ENCODE measurements around the gene MSH5. TPM values are rescaled to one million over a fixed set of nuclear protein-coding genes. Genes with fewer than 3 reads are reported as not detected.

MSH5 gene
- polyA plus RNA-seq, 1 donor from 2014 or later: 7.8 TPM

GRCh38 chr6:31791324-31792089, 51.7 kb downstream of the MSH5 start:
- H3K9ac ChIP-seq (ENCODE audit: low read length): no peak overlapping the region
- H3K9me3 ChIP-seq (ENCODE audit: low read length): no peaks in the 10 kb centered on the region
- H2AFZ ChIP-seq (ENCODE audit: low read depth, low read length): no peak overlapping the region
- H3F3A ChIP-seq (ENCODE audit: insufficient read depth, low read length, poor library complexity, severe bottlenecking): no peaks in the 10 kb centered on the region
- no peak overlapping the region for H3K4me2 ChIP-seq (ENCODE audit: low read length)
- no peak overlapping the region for H3K4me3 ChIP-seq (ENCODE audit: low read length)
- peak; percentile 52 for TF ChIP-seq SMC3 (conservative IDR thresholded peaks at IDR 0.05; ENCODE audit: poor library complexity)
- TF ChIP-seq MXI1 (conservative IDR thresholded peaks at IDR 0.05; ENCODE audit: poor library complexity, severe bottlenecking): no peak
- peak; percentile 66 for TF ChIP-seq CTCF (IDR thresholded peaks at IDR 0.05; ENCODE audit: poor library complexity, severe bottlenecking)
- TF ChIP-seq REST (IDR thresholded peaks at IDR 0.05; ENCODE audit: borderline replicate concordance): no peak
- TF ChIP-seq RAD21 (conservative IDR thresholded peaks at IDR 0.05): no peak
- no peaks in the 10 kb centered on the region for H3K9me2 ChIP-seq (ENCODE audit: insufficient read depth, low read length)
- H3K27ac ChIP-seq (ENCODE audit: low read length): no peak overlapping the region
- H3K27me3 ChIP-seq (ENCODE audit: insufficient read depth, low read depth, low read length): no peaks in the 10 kb centered on the region
- no peaks in the 10 kb centered on the region for H3K36me3 ChIP-seq (ENCODE audit: insufficient read depth, low read length)
- H3K79me2 ChIP-seq (replicated peaks; ENCODE audit: insufficient read depth, low read length): peaks cover 18% of the 10 kb centered on the region
- H4K20me1 ChIP-seq (ENCODE audit: insufficient read depth): no peaks in the 10 kb centered on the region

- H3K4me3 ChIP-seq (ENCODE audit: low read length): no peak overlapping the region
- H3K9me3 ChIP-seq (ENCODE audit: low read length): no peaks in the 10 kb centered on the region
- peaks cover 18% of the 10 kb centered on the region for H3K79me2 ChIP-seq (replicated peaks; ENCODE audit: insufficient read depth, low read length)
- H2AFZ ChIP-seq (ENCODE audit: low read depth, low read length): no peak overlapping the region
- H3F3A ChIP-seq (ENCODE audit: insufficient read depth, low read length, poor library complexity, severe bottlenecking): no peaks in the 10 kb centered on the region
- no peak for TF ChIP-seq SMC3 (conservative IDR thresholded peaks at IDR 0.05; ENCODE audit: poor library complexity)
- no peak for TF ChIP-seq RAD21 (conservative IDR thresholded peaks at IDR 0.05)
- no peak for TF ChIP-seq MXI1 (conservative IDR thresholded peaks at IDR 0.05; ENCODE audit: poor library complexity, severe bottlenecking)
- TF ChIP-seq EZH2 (IDR thresholded peaks at IDR 0.05; ENCODE audit: borderline replicate concordance, insufficient read depth, low read length, poor library complexity, severe bottlenecking): no peak
- TF ChIP-seq CTCF (IDR thresholded peaks at IDR 0.05; ENCODE audit: poor library complexity, severe bottlenecking): no peak
- no peak for TF ChIP-seq TAF1 (IDR thresholded peaks at IDR 0.05; ENCODE audit: low read depth)
- TF ChIP-seq REST (IDR thresholded peaks at IDR 0.05; ENCODE audit: borderline replicate concordance): no peak
- no peak for TF ChIP-seq EP300 (conservative IDR thresholded peaks at IDR 0.05; ENCODE audit: poor library complexity, severe bottlenecking)
- no peak for TF ChIP-seq POLR2AphosphoS5 (IDR thresholded peaks at IDR 0.05)
- H3K27me3 ChIP-seq (ENCODE audit: insufficient read depth, low read depth, low read length): no peaks in the 10 kb centered on the region
- no peaks in the 10 kb centered on the region for H3K9me2 ChIP-seq (ENCODE audit: insufficient read depth, low read length)
- H3K9ac ChIP-seq (ENCODE audit: low read length): no peak overlapping the region
- H3K36me3 ChIP-seq (ENCODE audit: insufficient read depth, low read length): no peaks in the 10 kb centered on the region
- H4K20me1 ChIP-seq (ENCODE audit: insufficient read depth): no peaks in the 10 kb centered on the region
- H3K4me2 ChIP-seq (ENCODE audit: low read length): no peak overlapping the region
- H3K27ac ChIP-seq (ENCODE audit: low read length): no peak overlapping the region
Measured at GRCh38 chr6:31792090-31792374, 52.2 kb downstream of the MSH5 start.

Data from neural cell (in vitro differentiated cells).